Measurements from ENCODE around the gene FHIT.
"Not testable (repeated sequence)": the region's sequence is repeated elsewhere in the genome, so short reads cannot be mapped to it uniquely, and the experiment has no call there.

The FHIT gene

DNA sequence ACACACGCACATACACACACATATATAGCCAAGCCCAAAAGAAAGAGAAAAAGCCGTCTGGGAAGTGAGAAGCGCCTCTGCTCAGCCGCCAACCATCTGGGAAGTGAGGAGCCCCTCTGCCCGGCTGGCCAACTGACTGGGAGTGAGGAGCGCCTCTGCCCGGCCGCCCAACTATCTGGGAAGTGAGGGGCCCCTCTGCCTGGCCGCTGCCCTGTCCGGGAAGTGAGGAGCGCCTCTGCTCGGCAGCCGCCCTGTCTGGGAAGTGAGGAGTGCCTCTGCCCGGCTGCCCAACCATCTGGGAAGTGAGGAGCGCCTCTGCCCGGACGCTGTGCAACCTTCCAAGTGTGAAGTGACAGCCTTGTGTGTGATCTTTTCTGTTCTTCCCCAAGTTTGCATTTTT is 49.2 kb downstream of the FHIT start:
- DNase-seq = no peak
- no peak for TF ChIP-seq POLR2A (IDR thresholded peaks at IDR 0.05; ENCODE audit: low read length)
- no peak for TF ChIP-seq GATA1 (IDR thresholded peaks at IDR 0.05; ENCODE audit: low read depth, low read length)

DNA sequence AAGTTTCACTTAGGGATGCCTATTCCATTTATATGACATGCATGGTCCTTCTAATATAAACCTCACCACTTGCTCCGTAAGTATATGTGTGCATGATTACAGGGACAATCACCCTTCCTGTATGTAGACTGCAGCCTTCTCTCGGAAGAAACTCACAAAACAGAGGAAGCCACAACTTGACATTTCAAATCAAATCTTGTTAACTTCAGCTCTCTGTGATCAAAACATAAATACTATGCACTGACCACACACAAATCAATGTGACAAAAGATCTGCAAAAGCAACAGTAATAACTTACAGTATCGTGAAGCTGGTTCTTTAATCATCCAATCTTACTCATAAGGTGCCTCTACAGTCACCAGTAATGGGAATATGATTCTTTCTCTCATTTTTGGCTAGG is 50.2 kb downstream of the FHIT start:
- TF ChIP-seq POLR2A (IDR thresholded peaks at IDR 0.05; ENCODE audit: low read length) (no peak), GATA1 (IDR thresholded peaks at IDR 0.05; ENCODE audit: low read depth, low read length) (no peak)
- DNase-seq = no peak

DNA sequence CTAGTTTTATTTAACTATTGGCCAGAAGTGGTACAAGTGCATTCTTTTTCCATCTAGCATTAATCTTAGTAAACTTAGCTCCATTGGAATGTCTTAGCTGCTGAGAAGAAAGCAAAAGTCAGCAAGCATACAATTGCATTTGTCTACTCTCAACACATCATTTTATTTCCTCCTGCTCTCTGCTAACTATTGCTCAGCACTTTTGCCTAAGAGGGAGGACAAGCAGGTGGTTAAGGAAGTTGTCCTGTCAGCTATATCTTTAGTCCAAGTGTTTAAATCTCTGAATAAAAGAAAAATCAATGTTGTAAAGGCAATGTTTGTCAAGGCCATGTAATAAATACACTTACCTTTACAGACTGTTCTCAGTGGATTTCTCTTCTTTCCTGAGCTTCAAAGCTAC is 51.0 kb downstream of the FHIT start:
- no peak for DNase-seq
- no peak for TF ChIP-seq POLR2A (IDR thresholded peaks at IDR 0.05; ENCODE audit: low read length)
- TF ChIP-seq GATA1 (IDR thresholded peaks at IDR 0.05; ENCODE audit: low read depth, low read length) = no peak

- DNase-seq = no peak
- TF ChIP-seq POLR2A (IDR thresholded peaks at IDR 0.05; ENCODE audit: low read length) (no peak), GATA1 (IDR thresholded peaks at IDR 0.05; ENCODE audit: low read depth, low read length) (no peak)
Observed at GRCh38 chr3:61199843-61200242, 51.4 kb downstream of the FHIT start.

DNA sequence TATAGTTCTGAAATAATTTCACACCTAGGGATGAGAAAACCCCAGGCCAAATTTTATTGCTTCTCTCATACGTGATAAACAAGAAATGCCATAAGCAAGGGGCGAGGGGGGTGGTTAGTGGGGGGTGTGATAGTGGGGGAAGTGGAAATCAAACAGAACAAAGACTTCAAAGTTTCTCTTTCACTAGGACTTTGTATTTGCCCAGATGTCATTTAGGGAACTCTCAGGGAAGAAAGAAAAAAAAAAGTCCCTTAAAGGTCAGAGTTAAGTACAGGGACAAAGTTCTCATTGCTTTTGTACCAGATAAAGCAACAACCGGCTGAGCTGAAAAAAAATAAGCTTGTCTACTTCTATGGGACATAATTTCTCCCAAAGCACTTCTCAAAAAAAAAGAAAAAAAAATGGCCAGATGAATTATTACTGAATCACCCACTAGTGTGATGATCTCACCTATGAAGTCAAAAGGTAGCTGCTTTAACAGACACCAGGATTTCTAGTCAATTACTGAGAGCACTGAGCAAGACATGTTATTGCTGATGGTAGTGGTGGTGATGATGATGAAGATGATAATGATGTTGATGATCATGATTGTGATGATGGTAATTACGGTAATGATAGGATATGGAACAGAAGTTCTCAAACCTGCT is 56.2 kb downstream of the FHIT start:
- no peak for TF ChIP-seq GATA1 (IDR thresholded peaks at IDR 0.05; ENCODE audit: low read depth, low read length)
- no peak for TF ChIP-seq POLR2A (IDR thresholded peaks at IDR 0.05; ENCODE audit: low read length)
- DNase-seq = no peak

DNA sequence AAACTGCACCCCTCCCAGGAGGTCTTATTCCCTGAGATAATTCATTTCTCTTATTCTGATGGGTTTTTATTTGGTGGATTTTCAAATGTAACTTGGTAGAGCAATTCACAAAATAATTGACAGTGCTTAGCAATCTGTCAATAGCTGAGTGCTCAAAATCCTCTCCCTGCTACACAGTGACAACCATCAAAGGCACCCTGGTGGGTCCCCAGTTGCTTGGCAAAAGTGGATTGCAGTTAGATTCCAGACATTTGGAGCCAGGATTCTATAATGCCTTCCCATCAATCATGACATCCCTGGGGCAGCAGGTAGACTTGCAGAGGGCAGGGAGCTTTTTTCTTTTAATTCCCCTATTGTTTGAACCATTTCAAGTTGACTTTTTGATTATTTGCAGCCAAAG is 59.0 kb downstream of the FHIT start:
- DNase-seq = no peak
- TF ChIP-seq GATA1 (IDR thresholded peaks at IDR 0.05; ENCODE audit: low read depth, low read length) = no peak

DNA sequence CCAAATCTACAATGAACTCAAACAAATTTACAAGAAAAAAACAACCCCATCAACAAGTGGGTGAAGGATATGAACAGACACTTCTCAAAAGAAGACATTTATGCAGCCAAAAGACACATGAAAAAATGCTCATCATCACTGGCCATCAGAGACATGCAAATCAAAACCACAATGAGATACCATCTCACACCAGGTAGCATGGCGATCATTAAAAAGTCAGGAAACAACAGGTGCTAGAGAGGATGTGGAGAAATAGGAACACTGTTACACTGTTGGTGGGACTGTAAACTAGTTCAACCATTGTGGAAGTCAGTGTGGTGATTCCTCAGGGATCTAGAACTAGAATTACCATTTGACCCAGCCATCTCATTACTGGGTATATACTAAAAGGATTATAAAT is 61.0 kb downstream of the FHIT start:
- not testable (repeated sequence) for DNase-seq

- no peak for DNase-seq
- TF ChIP-seq POLR2A (IDR thresholded peaks at IDR 0.05; ENCODE audit: low read length) (no peak), GATA1 (IDR thresholded peaks at IDR 0.05; ENCODE audit: low read depth, low read length) (no peak)
Observed at GRCh38 chr3:61186030-61186429, 65.2 kb downstream of the FHIT start.

- TF ChIP-seq GATA1 (IDR thresholded peaks at IDR 0.05; ENCODE audit: low read depth, low read length) = no peak
- TF ChIP-seq POLR2A (IDR thresholded peaks at IDR 0.05; ENCODE audit: low read length) = no peak
- no peak for DNase-seq
Observed at GRCh38 chr3:61184956-61185355, 66.3 kb downstream of the FHIT start.

DNA sequence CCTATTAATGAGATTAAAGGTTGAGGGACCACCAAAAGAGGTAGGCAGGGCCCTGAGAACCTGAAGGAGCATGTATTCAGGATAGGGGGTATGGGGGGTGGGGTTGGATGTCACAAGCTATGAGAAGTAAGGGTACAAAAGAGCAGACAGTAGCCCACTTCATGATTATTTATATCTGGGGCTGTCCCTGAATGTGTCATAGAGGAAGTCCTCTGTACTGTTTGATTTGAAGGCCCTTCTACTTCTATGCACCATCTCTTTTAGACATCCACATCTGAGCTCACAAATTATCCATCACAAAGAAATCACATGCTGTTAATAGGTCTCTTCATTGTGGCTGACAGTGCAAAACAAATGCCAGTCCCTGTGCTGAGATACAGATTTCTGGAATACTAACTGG is 68.6 kb downstream of the FHIT start:
- DNase-seq = no peak
- no peak for TF ChIP-seq GATA1 (IDR thresholded peaks at IDR 0.05; ENCODE audit: low read depth, low read length)
- no peak for TF ChIP-seq POLR2A (IDR thresholded peaks at IDR 0.05; ENCODE audit: low read length)

GRCh38 chr3:61181874-61182273 is 69.4 kb downstream of the FHIT start:
- peak in 1 of 2 experiments; percentile 9 for DNase-seq
- no peak for TF ChIP-seq GATA1 (IDR thresholded peaks at IDR 0.05; ENCODE audit: low read depth, low read length)
- TF ChIP-seq POLR2A (IDR thresholded peaks at IDR 0.05; ENCODE audit: low read length) = no peak

DNA sequence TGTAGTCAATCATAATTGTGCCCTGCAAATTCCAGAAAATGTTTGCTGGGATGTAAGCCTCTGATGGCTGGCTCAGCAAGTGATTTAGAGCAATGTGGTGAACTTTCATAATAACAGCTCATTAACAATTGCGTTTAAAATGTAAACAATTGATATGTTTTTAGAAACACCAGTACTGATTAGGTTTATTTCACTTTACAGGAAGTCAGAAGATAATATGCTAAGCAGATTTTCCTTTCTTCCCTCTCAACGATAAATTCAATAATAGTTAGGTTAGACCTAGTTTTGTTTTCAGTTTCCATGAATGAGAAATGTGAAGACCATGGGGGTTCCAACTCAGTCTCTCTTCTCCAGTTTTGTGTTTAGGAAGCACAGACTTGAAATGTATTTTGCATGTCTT is 71.0 kb downstream of the FHIT start:
- no peak for TF ChIP-seq GATA1 (IDR thresholded peaks at IDR 0.05; ENCODE audit: low read depth, low read length)
- no peak for TF ChIP-seq POLR2A (IDR thresholded peaks at IDR 0.05; ENCODE audit: low read length)
- DNase-seq = no peak

DNA sequence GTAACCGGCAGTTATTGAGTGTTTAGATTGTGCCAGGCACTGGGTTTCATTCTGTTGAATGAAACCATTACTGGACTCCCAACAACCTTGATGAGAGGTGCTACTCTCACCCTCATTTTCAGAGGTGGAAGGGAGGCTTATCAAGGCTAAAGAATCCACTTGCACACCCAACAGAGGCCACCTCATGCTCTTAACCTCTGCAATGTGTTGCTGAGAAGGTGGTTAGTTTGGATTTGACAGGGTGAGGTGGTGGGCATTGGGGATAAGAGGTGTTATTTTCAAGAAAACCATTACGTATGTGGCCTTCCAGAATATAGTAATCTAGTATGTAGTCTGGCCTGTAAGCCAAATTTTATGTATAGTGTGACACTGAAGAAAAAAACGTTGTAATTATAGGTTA is 73.1 kb downstream of the FHIT start:
- no peak for TF ChIP-seq GATA1 (IDR thresholded peaks at IDR 0.05; ENCODE audit: low read depth, low read length)
- TF ChIP-seq POLR2A (IDR thresholded peaks at IDR 0.05; ENCODE audit: low read length) = no peak
- DNase-seq = no peak

- DNase-seq = no peak
- no peak for TF ChIP-seq POLR2A (IDR thresholded peaks at IDR 0.05; ENCODE audit: low read length)
- TF ChIP-seq GATA1 (IDR thresholded peaks at IDR 0.05; ENCODE audit: low read depth, low read length) = no peak
Observed at GRCh38 chr3:61177450-61177849, 73.8 kb downstream of the FHIT start.

DNA sequence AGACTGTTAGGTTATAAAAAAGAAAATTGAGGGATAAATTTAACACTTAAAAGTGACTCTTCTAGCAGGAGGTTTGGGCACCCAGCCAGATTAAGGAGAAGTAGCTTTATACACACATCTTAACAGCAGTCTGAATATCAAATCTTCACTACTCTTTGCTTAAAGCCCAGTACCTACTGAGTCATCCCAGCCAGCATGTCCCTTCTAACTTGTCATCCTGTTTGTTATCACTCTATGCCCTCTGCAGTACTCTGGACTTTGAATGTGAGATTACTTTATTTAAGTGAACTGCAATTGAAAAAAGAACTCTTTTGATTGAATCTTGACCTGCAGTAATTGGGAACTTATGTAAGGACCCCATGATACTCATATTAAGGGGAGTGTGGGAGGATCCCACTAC is 77.6 kb downstream of the FHIT start:
- TF ChIP-seq POLR2A (IDR thresholded peaks at IDR 0.05; ENCODE audit: low read length) = no peak
- TF ChIP-seq GATA1 (IDR thresholded peaks at IDR 0.05; ENCODE audit: low read depth, low read length) = no peak
- peak; percentile 62 to 71 for DNase-seq

DNA sequence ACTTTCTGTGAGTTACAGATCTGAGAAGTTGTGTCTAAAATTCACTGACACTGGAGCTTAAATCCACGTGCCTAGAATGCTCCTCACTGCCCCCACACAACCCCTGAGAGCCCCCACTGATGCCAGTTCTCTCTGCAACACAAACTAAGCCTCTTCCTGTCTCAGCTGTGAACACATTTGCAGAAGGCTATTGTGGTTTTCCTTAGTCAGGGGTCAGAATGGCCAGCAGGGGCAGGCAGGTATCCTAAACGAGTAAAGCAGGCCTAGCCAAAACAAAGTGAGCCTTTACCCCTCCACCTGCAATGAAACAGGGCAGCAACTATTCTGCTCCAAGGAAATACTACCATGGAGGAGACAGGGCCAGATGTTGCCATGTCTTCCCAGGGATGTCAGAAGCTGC is 78.6 kb downstream of the FHIT start:
- DNase-seq = peak; percentile 4 to 7
- no peak for TF ChIP-seq POLR2A (IDR thresholded peaks at IDR 0.05; ENCODE audit: low read length)
- TF ChIP-seq GATA1 (IDR thresholded peaks at IDR 0.05; ENCODE audit: low read depth, low read length) = no peak

Data from erythroblast (primary cell).